GM19351 (cell line): ENCODE measurements around the gene TMEM150C.

ENCODE experiments used
- ATAC-seq: cut with Tn5 transposase; IDR thresholded peaks from one replicate; pipeline ENCODE4 v1.9.1; 2021; ENCODE audit warnings: mild to moderate bottlenecking, moderate library complexity; ENCODE audit not compliant: unreplicated experiment

TMEM150C gene

GRCh38 chr4:82561786-82562563, at the start of gene TMEM150C:
Gene TMEM150C (minus strand): TSS chr4:82561988. CDS start chr4:82504657, 57,331 bp downstream.
- ATAC-seq = no peak

DNA sequence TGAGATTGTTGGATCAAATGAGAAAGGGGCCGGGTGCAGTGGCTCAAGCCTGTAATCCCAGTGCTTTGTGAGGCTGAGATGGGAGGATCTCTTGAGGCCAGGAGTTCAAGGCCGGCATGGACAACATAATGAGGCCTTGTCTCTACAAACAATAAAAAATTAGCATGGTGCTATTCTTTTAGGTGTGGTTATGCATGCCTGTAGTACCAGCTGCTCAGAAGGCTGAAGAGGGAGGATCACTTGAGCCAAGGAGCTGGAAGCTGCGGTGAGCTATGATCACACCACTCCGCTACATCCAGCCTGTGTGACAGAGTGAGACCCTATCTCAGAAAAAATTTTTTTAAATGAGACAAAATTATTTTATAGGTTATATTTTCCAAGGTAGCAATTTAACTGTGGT, 49.7 kb upstream of the TMEM150C start:
- ATAC-seq = no peak

DNA sequence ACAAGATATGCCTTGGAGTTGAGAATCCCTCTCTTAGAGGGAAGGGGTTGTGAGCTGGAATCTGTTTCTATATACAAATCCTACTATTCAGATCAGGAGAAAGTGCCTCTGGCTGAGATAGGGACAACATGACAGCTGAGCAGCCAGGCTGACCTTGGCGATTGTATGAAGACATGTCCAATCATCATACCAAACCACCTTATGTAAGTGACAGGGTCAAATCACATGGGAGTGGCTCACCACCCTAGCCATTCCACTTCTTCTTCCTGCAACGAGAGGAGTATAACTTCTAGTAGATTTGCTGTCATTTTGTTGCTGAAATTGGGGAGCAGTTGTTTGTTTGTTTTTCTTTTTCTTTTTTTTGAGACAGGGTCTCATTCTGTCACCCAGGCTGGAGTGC, 48.3 kb upstream of the TMEM150C start:
- no peak for ATAC-seq

GRCh38 chr4:82606622-82607021, 44.8 kb upstream of the TMEM150C start:
- no peak for ATAC-seq

GRCh38 chr4:82604522-82604921, 42.7 kb upstream of the TMEM150C start:
- ATAC-seq = no peak

DNA sequence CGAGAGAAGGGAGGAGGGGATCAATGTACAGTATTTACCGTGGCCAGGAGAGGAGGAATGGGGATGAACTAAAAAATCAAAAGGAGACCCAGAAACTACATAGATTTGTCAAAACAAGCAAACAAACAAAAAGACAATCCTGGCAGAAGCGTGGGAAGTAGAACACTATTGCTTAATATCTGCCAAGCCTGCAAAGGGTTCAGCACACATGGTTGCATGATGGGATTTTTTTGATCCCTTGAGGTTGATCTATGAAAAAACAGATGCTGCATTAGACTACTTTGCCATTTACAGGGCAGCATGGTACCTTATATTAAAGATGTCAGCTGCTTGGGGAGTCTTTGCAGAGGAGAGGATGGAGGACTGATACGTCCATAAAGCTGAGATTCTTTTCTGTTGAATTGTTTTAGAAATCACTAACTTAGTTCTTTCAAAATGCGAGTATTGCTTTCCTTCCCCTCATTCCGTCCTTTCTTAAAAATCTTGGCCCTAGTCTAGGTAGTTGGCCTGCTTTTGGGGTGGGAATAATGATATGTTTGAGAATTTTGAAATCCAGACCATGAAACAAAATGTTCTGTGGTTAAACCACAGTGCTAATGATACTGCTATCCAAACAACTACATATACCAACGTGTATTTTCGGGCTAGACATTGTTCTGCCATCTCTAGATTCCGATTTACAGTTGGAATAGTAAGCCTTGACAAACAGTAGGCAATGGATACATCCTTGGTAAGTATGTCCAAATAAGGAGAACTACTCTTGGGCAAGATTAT, 39.6 kb upstream of the TMEM150C start:
- ATAC-seq = no peak

DNA sequence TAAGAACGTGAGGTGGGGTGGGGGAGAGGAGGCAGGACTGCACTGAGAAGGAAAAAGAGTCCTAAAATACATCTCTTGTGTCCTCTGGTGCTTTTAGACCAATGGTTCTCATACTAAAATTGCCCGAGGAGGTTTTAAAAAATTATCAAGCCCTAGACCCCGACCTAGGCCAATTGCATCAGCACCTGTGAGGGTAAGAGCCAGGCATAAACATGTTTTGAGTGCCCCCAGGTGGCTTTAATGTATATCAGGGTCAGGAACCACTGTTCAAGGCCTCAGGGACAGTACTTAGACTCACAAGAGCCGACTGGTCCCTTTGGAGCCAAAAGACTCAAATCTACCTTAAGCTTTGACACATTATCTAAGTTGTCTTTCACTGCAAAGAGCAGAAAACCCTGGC, 37.5 kb upstream of the TMEM150C start:
- no peak for ATAC-seq

- no peak for ATAC-seq
Observed at GRCh38 chr4:82594456-82594855, 32.7 kb upstream of the TMEM150C start.

- ATAC-seq = no peak
Observed at GRCh38 chr4:82593411-82593810, 31.6 kb upstream of the TMEM150C start.

GRCh38 chr4:82592639-82593038, 30.9 kb upstream of the TMEM150C start:
- ATAC-seq = no peak

DNA sequence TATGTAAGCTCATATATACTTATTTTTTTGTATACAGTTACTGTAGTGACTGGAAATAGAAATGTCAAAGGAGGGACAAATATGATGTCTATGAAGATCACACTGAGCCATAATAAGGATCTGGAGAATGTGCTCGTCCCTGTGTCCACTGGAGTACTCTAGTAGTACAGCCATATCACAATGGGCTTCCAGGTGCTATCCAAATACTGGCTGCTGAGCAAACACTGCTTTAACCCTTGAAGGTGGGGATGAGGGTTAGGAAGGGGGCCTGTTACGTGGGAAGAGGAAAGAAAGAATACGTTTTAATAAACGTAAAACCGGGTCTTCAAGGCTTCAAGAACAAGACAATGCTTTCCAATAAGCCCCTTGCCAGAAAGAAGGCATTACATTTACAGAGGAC, 29.8 kb upstream of the TMEM150C start:
- no peak for ATAC-seq

- ATAC-seq = no peak
Observed at GRCh38 chr4:82589756-82590155, 28.0 kb upstream of the TMEM150C start.

DNA sequence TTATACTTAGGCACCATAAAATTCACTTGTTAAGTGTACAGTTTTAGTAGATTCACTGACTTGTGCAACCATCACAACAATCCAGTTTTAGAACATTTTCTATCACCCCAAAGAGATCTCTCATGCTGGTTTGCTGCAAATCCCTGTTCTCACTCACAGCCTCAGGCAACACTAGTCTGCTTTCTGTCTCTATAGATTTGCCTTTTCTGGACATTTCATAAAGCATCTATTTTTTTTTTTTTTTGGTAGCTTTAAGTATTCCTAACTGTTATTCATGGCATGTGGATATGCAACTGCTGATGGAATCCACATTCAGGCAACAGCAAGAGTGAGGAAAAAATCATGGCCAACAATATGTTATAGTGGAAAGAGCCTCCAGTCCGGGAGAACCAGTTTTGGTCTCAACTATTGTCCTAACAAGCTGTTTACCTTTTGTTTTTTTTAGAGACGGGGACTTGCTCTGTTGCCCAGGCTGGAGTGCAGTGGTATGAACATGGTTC, 27.0 kb upstream of the TMEM150C start:
- ATAC-seq = no peak

- no peak for ATAC-seq
Observed at GRCh38 chr4:82587826-82588540, 26.2 kb upstream of the TMEM150C start.

DNA sequence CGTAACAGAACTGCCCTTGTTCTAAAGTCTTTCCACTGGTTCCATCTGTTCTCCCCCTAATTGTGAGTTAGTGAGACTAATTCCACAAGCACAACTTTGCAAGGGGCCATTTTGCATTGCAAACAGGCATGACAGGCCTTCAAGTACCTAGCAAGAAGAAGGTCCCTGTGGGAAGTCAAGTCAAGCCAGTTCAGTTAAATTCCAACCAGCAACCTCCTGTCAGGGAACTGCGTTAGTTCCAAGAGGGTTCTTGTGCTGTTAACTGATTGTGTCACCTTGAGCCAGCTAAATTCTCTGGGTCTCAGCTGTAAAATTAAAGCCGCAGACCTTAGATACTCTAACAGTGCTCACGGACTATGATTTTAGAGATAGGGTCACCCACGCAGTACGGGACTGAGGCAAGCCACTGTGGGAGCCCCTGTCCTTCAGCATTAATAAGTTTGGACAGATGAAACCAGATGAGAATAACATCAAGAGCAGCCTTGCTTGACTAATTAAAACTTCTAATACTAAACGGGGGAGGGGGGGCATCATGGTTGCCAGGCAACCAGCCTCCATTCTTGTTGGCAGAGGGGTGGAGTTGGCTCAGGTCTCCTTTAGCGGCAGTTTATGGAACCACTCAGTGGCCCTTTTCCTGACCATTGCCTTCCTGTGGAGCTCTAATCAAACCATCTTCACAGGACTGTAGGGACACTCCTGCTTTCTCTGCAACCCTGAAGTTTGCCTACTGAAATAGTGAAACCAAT, 24.1 kb upstream of the TMEM150C start:
- ATAC-seq = no peak

DNA sequence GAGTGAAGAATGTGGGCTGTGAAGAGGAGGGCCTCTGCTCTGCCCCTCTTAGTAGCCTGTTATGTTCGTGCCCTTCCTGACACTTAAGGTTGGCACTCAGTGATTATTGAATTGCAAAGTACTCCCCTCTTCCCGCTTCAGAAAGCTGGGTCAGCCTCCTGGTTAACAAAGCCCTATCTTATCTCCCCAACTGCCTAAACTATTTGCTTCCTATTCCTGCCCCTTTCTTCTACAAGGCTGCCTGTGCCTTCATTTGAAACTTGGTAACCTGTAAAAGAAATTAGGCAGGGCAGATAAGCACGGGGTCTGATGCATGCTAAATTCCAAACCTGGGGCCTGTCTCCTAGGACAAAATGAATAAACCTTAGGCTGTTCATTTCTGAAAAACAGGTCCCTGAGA, 23.1 kb upstream of the TMEM150C start:
- ATAC-seq = no peak

DNA sequence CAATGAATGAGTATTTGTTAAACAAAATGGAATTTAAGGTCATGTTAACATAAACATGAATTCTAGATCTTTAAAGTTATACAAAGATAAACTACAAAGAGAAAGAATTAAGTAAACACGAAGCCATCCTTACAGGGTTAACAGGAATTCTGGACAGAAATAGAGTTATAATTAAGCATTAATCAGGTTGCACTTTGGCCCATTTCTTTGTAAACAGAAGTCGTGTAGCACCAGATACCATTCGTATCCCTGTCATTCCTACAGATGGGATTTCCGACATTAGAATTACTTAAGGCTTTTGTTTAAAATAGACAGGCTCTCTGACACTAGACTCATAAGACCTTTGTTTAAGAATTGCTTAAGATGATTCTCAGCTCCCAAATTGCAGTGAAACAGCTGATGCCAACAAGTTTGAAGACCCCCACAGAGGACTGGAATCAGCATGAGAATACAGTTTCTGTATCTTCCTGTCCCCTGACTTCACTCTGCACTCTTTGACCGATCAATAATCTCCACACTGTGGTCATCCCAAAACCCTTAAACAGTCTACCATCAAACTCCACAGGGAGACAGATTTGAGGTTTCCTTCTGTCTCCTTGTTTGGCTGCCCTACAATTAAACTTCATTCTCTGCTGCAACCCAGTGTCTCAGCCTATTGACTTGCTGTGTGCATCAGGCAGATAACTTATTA, 22.3 kb upstream of the TMEM150C start:
- no peak for ATAC-seq

- no peak for ATAC-seq
Observed at GRCh38 chr4:82579932-82580331, 18.1 kb upstream of the TMEM150C start.

DNA sequence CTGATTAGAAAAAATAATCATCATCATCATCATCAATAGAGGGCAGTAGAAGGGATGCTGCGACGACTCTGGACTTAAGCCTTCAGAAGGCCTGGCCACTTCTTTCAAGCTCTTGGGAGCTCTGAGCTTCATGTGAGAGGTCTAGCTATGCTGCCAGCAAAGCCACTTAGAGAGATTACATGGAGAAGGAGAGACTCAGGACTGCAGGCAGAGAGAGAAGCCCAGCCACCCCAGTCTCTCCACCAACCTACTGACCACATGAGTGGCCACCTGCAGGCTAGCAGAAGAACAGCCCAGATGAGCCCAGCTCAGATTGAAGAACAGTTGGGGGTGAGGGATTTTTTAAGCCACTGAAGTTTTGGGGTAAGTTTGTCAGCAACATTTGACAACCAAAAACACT, 17.1 kb upstream of the TMEM150C start:
- no peak for ATAC-seq

GRCh38 chr4:82577451-82577850, 15.7 kb upstream of the TMEM150C start:
- ATAC-seq = no peak
